Sigmoid colon (tissue), 4 donors: ENCODE data around the gene SPATC1L.

ENCODE experiments used
- EP300 ChIP-seq, 4 donors: sonication (generic); formaldehyde crosslinking; IDR thresholded peaks; one replicate each; pipeline ENCODE4 v1.6.1; 2017; ENCODE audit warnings: antibody characterized with exemption in 4 of 4
- POLR2A ChIP-seq, 2 donors: fragments of 450-650 bp; IDR thresholded peaks; one replicate each; pipeline ENCODE4 v1.6.1; 2016; ENCODE audit warnings: antibody characterized with exemption in 2 of 2, mild to moderate bottlenecking in 2 of 2, moderate library complexity in 2 of 2
- POLR2AphosphoS5 ChIP-seq, 4 donors: sonication (generic); formaldehyde crosslinking; IDR thresholded peaks; one replicate each; pipeline ENCODE4 v1.6.1; 2017; ENCODE audit warnings: antibody characterized with exemption in 4 of 4
- TF ChIP-seq, protein P1 (sequence below), 4 experiments: fragments of 450-650 bp in 3 of 4; fragments of 200-600 bp in 1 of 4; IDR thresholded peaks; one replicate each; pipeline ENCODE4 v1.5.1; 2016 to 2019; ENCODE audit warnings: antibody characterized with exemption in 4 of 4, mild to moderate bottlenecking in 3 of 4, moderate library complexity in 2 of 4

DNA sequence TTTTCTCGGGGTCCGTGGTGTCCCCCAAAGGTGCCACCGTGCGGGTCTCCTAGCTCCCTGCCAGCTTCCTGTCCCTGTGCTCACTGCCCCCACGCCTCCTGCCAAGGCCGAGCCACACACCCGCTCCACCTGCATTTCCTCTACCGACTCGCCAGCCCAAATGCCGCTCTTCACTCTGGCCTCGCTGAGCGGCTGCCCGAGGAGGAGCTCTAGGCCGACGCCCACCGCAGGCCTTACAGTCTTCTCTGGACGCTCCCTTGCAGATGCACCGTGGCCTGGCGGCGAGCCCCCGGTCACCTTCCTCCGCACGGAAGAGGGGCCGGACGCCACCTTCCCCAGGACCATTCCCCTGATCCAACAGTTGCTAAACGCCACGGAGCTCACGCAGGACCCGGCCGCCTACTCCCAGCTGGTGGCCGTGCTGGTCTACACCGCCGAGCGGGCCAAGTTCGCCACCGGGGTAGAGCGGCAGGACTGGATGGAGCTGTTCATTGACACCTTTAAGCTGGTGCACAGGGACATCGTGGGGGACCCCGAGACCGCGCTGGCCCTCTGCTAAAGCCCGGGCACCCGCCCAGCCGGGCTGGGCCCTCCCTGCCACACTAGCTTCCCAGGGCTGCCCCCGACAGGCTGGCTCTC is 55.2 kb downstream of the SPATC1L start:
- TF ChIP-seq POLR2AphosphoS5 (IDR thresholded peaks at IDR 0.05): peak in 2 of 4 donors; percentile 18 to 28
- no peak for TF ChIP-seq EP300 (IDR thresholded peaks at IDR 0.05)
- no peak for TF ChIP-seq POLR2A (IDR thresholded peaks at IDR 0.05)
- TF ChIP-seq, protein P1, sequence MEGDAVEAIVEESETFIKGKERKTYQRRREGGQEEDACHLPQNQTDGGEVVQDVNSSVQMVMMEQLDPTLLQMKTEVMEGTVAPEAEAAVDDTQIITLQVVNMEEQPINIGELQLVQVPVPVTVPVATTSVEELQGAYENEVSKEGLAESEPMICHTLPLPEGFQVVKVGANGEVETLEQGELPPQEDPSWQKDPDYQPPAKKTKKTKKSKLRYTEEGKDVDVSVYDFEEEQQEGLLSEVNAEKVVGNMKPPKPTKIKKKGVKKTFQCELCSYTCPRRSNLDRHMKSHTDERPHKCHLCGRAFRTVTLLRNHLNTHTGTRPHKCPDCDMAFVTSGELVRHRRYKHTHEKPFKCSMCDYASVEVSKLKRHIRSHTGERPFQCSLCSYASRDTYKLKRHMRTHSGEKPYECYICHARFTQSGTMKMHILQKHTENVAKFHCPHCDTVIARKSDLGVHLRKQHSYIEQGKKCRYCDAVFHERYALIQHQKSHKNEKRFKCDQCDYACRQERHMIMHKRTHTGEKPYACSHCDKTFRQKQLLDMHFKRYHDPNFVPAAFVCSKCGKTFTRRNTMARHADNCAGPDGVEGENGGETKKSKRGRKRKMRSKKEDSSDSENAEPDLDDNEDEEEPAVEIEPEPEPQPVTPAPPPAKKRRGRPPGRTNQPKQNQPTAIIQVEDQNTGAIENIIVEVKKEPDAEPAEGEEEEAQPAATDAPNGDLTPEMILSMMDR (IDR thresholded peaks at IDR 0.05): no peak
